GM18520 (cell line): Measurements from ENCODE around the gene ARL2.
"Not testable (repeated sequence)": the region's sequence is repeated elsewhere in the genome, so short reads cannot be mapped to it uniquely, and the experiment has no call there.

ENCODE experiments used
- ATAC-seq: cut with Tn5 transposase; IDR thresholded peaks from one replicate; pipeline ENCODE4 v1.9.1; 2021; ENCODE audit not compliant: unreplicated experiment

The ARL2 gene

DNA sequence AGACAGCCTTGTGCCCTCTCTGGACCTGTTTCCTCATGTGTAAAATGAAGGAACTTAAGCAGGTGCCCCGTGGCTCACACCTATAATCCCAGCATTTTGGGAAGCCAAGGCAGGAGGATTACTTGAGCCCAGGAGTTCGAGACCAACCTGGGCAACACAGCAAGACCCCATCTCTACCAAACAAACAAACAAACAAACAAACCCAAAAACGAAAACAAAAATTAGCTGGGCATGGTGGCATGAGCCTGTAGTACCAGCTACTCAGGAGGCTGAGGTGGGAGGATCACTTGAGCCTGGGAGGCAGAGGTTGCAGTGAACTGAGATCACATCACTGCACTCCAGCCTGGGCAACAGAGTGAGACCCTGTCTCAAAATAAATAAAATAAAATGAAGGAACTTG lies 10.0 kb upstream of the ARL2 start:
- ATAC-seq, result not testable (repeated sequence)

DNA sequence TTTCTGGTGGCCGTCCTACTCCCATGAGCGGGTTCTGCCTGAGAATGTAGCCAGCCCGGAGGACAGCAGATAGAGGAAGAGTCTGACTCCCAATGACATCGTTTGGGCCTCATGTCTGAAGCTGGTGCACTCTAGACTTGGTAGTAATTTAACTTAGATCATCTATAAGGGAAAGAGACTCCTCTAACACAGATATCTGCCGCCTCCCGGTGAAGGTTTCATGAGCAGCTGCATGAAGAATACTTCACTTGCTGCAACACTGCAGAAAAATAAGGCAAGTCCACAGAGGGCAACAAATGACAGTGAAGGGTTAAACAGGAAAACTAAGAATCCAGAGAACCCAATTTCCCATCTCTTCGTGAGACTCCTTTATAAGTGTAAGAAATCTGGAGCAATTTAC lies 5.9 kb upstream of the ARL2 start:
- no peak for ATAC-seq

DNA sequence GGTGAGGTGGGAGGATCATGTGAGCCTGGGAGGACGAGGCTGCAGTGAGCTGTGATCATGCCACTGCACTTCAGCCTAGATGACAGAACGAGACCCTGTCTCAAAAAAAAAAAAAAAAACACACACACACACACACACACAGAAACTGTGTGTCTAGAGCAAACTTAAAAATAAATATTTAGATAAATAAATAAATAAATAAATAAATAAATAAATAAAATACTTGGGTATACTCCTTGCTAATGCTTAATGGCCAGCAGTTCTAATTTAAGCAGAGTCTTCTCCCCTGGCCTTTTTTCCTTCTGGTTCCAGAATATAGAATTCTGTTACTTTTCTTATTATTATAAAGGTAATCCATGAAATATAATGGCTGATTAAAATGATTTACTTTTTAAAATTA lies 5.1 kb upstream of the ARL2 start:
- ATAC-seq, result no peak

DNA sequence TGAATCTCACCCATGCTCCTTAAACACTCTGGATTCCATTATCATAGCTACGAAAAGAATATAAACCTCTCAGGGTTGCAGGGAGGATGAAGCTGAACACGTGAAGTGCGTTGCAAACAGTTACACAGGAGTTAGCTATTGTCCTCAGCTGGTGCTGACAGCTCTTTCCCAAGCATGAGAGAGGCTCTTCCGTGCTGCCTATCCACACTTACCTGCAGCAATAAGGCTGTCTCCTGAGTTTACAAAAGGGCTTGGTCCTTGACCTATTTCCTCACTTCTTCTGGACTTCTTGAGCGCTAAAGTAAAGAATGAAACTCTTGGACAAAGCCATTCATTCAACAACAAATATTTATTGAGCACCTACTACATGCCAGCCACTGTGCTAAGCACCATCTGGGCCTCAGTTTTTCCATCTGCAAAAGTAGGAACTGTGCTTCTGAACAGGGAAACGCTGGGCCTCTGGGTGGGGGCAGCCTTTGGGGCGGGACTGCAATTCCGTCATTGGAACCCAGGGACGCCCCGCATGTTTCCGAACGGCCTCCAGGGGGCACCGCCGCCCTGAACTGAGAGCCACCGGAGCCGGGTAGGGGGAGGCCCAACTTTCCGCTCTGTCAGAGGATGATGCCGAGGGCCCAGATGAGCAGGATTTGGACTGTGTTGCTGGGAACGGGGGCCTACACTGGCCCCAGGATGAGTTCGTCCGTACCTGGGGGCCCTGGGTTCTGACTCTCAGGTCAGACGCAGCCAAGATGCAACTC lies 651 bp upstream of the ARL2 start:
- ATAC-seq, result peak; percentile 42

DNA sequence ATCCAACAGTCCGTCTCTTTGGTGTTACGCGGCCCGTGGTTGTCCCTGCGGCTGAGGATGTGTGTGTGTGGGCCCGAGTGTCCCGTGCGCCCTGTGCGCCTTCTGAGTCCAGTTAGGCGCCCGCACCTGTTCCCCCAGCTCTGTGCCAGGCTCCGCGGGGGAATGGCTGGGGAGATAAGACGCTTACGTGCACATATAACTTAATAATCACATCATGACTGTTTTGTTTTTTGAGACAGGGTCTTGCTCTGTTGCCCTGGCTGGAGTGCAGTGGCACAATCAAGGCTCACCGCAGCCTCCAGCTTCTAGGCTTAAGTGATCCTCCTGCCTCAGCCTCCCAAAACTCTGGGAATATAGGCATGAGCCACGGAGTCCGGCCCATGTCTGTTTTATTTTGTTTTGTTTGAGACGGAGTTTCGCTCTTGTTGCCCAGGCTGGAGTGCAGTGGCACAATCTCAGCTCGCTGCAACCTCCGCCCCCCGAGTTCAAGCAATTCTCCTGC lies 817 bp downstream of the ARL2 start:
- no peak for ATAC-seq

DNA sequence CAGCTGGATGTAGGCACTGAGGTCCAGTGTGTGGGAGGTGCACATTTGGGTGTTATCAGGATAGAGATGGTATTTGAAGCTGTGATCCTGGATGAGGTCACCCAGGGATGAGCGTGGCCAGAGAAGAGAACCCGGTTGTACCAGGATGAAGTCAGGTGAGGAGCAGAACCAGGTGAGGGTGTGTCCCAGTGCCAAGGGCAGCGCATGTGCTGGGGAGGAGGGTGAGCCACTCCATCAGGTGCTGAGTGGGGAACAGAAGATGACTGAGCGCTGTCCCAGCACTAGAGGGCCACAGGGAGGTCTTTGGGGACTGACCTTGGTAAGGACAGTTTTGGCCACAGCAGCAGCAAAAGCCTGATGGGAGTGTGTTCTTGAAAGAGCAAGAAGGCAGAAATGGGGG lies 2.7 kb downstream of the ARL2 start:
- ATAC-seq, result no peak

DNA sequence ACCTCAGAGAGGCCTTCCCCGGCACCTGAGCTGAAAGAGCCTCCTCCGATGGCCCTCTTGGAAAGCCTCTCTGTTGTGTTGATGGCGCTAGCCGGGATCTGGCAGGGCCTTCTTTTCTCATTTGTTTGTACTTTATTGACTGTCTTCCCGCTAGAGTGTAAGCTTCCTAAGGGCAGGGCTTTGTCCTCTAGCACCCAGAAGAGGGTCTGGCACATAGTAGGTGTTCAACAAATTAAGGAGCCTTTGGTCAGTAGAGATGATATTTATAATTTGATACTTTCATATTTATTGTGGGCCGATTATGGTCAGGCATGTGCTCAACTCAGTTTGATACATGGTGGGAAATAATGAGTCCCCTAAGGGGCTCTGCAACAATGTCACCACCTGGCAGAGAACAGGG lies 4.0 kb downstream of the ARL2 start:
- no peak for ATAC-seq

DNA sequence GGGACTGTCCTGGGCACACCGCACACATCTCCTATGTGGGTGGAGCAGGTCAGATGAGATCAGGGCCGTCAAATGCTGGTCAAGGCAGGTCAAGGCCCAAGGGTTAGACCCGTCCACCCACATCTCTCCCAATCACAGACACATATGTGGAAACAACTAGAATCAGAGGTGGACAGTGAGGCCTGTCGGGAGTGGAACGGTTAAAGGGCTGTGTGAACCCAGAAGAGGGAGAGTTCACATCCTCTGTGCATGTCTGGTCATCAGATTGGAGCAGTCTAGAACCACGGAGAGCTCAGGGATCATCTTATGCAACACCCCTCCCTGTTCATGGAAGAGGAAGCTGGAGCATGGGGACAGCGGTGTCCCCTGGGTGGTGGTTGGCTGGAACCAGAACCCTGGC lies 5.9 kb downstream of the ARL2 start:
- ATAC-seq, result no peak

DNA sequence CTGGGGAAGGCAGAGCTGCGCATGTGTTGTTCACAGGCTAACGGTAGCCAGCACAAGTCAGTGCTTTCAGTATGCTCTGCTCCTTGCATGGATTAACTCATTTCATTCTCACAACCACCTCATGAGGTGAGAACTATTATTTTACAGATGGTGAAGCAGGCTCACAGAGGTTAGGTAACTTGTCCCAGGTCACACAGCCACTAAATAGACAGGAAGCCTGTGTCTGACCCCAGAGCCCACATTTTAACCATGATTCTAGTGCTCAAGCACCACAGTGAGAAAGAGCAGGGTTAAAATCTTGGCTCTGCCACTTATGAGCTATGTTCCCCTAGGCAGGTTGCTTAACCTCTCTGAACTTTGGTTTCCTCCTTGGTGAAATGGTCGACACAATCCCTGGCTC lies 7.0 kb downstream of the ARL2 start:
- ATAC-seq, result no peak

DNA sequence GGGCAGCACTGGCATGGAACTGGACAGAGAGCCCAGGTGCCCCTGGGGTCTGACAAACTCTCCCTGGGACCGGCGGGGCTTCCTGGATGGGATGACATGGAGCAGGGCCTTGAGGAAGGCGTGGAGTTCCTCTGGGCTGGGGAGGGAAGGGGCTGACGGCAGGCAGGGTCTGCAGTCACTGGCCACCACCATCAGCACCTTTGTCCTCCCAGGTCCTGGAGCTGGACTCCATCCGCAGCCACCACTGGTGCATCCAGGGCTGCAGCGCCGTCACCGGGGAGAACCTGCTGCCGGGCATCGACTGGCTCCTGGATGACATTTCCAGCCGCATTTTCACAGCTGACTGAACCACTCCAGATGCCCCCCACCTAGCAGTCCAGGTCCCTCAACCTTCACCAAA lies 7.5 kb downstream of the ARL2 start:
- ATAC-seq, result no peak

DNA sequence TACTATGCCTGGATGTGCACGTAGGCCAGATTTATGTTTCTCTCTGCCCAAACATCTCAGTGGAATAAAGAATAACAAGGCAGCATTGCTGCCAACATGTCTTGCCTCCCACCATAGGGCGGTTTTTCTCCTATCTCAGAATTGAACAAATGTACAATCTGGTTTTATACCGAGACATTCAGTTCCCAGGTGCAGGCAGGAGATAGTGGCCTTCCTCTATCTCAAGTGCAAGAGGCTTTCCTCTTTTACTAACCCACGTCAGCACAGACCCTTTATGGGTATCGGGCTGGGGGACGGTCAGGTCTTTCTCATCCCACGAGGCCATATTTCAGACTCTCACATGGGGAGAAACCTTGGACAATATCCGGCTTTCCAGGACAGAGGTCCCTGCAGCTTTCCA lies 9.5 kb downstream of the ARL2 start:
- ATAC-seq, result not testable (repeated sequence)

DNA sequence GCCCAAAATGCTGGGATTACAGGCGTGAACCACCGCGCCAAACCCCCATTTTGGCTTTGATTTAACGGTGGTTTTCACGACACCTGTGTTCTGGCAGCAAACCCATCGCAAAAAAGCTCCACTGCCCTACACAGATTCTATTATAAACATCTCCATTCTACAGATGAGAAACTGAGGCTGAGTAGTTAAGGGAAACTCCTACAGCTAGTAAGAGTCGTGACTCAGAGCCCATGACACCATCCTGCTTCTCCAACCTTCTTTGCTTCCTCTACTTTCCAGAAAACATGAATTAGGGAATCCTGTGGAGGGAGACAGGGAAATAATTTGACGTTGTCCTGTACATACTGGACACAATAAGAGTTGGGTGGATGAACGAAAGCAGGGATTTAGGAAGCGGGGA lies 12.8 kb downstream of the ARL2 start:
- no peak for ATAC-seq

DNA sequence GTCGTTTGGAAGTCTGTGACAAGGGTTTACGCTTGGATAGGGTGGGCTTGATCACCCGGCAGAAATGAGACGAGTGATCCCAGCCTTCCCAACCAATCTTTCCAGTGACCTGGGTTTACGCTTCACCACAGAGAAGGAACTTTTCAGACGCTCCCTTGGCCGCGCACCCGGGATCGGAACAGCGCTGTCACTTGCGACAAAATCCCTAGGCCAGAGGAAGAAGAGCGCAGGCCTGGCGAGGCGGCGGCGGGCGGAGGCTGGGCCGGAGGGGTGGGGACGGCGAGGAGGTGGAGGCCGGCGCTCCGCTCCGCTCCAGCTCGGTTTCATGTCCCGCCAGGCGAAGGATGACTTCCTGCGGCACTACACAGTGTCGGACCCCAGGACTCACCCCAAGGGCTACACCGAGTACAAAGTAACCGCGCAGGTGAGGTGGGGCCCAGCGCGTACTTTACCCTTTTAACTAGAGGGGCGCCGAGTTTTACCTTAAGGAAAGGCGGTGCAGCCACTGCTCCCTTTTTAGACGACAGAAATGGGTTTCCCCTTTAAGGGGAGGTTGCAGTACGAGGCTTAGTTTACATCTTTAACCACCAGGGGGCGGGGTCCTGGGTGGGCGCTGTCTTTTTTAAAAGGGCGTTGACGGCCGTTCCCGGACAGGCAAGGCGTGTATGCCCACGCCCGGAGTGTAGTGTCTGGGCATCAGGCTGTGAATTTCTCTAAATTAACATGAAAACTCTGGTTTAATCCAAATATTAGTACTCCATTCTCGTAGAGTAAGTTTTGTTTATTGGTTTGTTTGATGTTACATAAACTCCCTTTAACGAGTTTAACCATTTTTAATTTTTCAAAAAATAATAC lies 13.5 kb downstream of the ARL2 start, which contains the start of gene SNX15:
SNX15 (plus strand) TSS at position 227 of the 855 bp plus-strand sequence; CDS start at position 326, 99 bp downstream.
- peak; percentile 79 for ATAC-seq

DNA sequence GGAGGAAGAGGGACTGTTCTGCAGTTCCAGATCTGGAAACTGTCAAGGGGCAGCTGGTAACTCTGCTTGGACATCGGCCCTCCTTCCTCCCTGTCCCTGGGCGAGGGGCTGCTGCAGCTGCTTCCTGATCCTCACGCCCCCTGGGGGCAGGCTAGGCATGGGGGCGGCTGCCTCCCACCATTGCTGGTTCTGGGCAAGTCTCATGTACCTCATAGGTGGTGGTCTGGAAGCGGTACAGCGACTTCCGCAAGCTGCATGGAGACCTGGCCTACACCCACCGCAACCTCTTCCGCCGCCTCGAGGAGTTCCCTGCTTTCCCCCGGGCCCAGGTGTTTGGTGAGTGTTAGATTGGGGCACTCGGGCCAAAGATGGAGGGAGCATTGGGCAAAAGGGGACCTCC lies 18.3 kb downstream of the ARL2 start:
- ATAC-seq, result no peak

DNA sequence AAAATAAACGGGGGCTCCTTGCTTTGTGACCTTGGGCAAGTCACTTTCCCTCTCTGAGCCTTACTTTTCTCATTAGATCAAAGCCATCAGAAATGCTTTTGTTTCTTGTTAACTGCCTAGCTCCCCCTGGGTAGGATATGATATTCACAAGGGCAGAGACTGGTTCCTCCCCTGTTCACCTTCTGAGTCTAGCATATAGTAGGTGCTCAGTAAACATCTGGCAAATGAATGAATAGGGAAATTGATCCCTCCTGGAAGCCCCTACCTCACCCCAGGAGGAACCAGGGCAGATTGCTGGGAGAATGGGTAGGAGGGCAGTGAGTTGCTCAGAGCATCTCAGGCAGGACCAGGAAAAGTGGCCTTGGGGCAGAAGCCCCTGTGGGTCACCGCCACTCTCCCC lies 20.5 kb downstream of the ARL2 start:
- ATAC-seq, result no peak

DNA sequence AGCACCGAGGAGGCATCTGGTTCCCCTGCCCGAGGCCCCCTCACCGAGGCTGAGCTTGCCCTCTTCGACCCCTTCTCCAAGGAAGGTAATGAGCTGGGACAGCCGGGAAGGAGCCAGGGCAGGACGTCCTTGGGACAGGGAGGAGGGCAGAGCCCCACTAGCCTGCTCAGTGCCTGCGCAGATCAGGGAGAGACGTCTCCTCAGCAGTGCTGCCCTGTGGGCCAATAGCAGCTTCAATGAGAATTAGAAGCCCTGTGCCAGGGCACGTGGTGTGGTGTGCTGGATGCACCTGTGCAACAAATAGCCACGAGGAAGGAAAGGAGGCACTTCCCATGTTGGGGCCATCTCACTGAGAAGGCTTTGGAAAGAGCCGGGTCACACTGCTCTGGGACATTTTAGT lies 21.6 kb downstream of the ARL2 start:
- ATAC-seq, result no peak

DNA sequence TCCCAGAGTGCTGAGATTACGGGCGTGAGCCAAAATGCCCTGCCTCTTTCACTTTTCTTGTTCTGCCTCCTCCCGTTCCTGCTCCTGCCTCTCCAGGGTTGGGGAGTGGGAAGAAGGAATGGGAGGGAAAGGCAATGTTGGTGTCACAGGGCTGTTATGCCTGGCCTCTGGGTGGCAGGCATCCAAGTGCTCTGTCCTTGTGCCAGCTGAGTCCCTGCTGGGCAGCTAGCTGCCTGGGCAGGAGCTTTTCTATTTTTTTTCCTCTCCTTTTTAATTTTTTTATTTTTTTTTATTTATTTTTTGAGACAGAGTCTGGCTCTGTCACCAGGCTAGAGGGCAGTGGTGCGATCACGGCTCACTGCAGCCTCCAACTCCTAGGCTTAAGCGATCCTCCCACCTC lies 23.0 kb downstream of the ARL2 start:
- no peak for ATAC-seq

DNA sequence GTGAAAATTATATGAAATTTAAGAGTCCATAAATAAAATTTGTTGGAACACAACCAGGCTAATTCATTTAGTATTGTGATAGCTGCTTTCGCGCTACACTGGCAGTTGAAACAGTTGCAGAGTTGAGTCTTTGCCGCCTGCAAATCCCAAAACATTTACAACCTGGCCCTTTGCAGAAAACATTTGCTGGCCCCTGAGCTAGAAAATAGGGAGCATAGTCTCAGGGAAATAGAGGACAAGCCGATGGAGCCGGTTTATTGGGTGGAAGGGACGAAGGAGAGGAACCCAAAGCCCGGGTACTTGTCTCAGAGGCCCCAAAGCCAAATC lies 26.5 kb downstream of the ARL2 start:
- ATAC-seq, result no peak

DNA sequence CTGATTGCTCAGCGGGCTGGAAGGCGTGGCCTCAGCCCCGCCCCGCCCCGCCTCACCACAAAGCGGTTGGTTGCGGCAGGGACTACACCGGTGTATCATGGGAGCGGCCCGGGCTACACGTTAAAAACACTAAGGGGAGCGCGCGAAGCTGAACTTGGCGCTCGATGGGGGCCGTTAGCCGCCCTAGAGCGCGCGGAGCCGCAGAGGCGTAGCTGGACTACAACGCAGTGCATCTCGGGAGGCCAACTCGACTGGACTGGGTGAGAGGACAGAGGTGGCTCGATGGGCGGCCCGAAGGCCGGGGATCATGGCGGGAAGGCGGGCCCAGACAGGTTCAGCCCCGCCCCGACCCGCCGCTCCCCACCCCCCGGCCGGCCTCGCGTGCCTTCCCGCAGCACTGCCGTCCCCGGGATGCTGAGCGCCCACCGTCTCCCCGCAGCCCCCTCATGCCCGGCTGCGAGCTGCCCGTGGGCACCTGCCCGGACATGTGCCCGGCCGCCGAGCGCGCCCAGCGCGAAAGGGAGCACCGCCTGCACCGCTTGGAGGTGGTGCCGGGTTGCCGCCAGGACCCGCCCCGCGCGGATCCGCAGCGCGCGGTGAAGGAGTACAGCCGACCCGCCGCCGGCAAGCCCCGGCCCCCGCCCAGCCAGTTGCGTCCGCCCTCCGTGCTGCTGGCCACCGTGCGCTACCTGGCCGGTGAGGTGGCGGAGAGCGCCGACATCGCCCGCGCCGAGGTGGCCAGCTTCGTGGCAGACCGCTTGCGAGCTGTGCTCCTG lies 27.1 kb downstream of the ARL2 start, which contains the start of gene SAC3D1:
SAC3D1 (plus strand) TSS at position 364 of the 776 bp plus-strand sequence; CDS start at position 447, 83 bp downstream.
- ATAC-seq, result peak; percentile 80

DNA sequence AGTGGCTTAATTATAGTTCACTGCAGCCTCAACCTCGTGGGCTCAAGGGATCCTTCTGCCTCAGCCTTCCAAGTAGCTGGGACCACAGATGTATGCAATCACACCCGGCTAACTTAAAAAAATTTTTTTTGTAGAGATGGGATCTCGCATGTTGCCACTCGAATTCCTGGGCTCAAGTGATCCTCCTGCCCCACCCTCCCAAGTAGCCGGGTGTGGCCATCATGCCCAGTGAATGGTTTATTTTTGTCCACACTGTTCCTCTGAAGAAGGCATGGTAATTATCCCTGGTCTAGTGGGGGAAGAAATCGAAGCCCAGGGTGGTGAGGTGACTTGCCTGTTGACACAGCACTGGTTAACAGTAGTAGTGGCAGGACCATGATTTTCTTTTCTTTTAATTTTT lies 28.9 kb downstream of the ARL2 start:
- ATAC-seq, result no peak

DNA sequence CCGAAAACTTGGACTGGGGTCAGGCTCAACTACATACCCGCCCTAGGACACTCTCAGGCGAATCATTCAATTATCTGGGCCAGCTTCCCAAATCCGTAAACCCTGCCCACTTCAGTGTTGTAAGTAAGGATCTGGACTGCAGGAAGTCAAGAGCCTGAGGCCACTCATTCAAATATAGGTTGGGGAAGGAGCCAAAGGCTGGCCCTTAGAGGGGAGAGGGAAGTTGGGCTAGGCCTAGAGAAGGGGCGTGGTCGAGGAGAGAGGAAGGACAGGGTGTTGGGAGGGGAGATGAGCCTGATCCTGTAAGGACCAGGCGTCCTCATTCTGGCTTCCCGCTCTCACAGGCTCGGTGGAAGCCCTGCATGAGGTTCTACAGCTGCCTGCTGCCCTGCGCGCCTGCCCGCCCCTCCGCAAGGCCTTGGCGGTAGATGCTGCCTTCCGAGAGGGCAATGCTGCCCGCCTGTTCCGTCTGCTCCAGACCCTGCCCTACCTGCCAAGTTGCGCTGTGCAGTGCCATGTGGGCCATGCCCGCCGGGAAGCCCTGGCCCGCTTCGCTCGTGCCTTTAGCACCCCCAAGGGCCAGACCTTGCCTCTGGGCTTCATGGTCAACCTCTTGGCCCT lies 30.0 kb downstream of the ARL2 start:
- ATAC-seq, result no peak
